ENCODE data around the gene GPR78.

- TF ChIP-seq, protein P1, sequence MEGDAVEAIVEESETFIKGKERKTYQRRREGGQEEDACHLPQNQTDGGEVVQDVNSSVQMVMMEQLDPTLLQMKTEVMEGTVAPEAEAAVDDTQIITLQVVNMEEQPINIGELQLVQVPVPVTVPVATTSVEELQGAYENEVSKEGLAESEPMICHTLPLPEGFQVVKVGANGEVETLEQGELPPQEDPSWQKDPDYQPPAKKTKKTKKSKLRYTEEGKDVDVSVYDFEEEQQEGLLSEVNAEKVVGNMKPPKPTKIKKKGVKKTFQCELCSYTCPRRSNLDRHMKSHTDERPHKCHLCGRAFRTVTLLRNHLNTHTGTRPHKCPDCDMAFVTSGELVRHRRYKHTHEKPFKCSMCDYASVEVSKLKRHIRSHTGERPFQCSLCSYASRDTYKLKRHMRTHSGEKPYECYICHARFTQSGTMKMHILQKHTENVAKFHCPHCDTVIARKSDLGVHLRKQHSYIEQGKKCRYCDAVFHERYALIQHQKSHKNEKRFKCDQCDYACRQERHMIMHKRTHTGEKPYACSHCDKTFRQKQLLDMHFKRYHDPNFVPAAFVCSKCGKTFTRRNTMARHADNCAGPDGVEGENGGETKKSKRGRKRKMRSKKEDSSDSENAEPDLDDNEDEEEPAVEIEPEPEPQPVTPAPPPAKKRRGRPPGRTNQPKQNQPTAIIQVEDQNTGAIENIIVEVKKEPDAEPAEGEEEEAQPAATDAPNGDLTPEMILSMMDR (IDR thresholded peaks at IDR 0.05; ENCODE audit: insufficient read depth, low read depth, low read length) = no peak
- no peak for TF ChIP-seq EZH2 (IDR thresholded peaks at IDR 0.05; ENCODE audit: insufficient read depth, low read length)
Measured at GRCh38 chr4:8586246-8586645, 6.1 kb downstream of the GPR78 start.
